ENCODE results near the gene PSME3IP1. TPM values are rescaled to one million over a fixed set of nuclear protein-coding genes. Genes with fewer than 3 reads are reported as not detected.

Gene PSME3IP1
- total RNA-seq, 1 donor from 2014 or later, result 77.8 TPM

DNA sequence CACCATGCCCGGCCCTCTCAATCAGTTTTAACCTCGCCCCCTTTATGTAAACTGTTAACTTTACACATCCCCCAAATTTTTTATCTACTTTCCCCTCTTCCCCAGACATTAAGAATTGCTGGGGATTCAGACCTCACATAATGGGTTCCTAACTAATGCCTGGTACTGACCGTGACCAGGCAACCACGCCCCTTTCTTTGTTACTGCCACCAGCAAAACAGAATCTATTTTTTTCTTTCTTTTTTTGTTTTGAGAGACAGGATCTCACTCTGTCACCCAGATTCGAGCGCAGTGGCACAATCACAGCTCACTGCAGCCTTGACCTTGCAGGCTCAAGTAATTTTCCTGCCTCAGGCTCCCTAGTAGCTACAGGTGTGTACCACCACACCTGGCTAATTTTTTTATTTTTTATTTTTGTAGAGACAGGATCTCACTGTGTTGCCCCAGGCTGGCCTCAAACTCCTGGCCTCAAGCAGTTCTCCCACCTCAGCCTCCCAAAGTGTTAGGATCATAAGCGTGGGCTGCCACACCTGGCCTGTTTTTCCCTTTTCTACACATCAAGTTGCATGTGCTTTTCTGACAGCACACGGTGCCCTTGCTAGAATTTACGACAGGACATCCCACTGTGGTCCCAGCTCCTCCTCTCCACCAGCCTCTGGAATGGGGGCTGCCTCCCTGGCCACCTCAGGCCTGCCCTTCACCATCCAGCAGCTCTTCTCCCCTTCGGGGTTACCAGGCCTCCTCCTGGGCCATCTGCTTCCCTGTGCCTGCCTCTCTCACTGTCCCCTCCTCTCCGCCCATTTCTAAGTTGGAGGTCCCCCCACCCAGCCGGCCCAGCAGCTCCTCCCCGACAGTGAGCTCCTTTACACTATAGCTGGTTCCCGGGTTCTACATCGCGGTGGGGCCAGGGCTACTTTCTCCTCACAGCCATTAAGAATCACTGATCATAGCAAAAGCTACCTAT is 82.7 kb downstream of the PSME3IP1 start:
- DNase-seq (no peak), ATAC-seq (no peak)
- Histone ChIP-seq H3K27ac (no peak overlapping the region), H3K4me1 (peaks cover 9% of the 10 kb centered on the region), H3K9me3 (no peaks in the 10 kb centered on the region), H3K36me3 (no peaks in the 10 kb centered on the region), H3K4me3 (no peak overlapping the region), H3K27me3 (no peaks in the 10 kb centered on the region)
- TF ChIP-seq CTCF (IDR thresholded peaks at IDR 0.05), result no peak
- intact Hi-C loops (cut with DNase I), result no loop called here

Other genes with a start within 250 kb of the PSME3IP1 start
- gene CETP, start 224.1 kb downstream of the PSME3IP1 start, total RNA-seq, result 1.9 TPM
- gene NLRC5, start 196.5 kb downstream of the PSME3IP1 start, total RNA-seq, result 44.9 TPM
- 64.5 TPM for gene CPNE2, start 93.5 kb downstream of the PSME3IP1 start, total RNA-seq
- gene RSPRY1, start 290 bp upstream of the PSME3IP1 start, total RNA-seq, result 36.2 TPM
- gene ARL2BP, start 59.2 kb upstream of the PSME3IP1 start, total RNA-seq, result 60.0 TPM
- gene PLLP, start 98.6 kb upstream of the PSME3IP1 start, total RNA-seq, result 104 TPM
- gene CCL22, start 172.7 kb upstream of the PSME3IP1 start, total RNA-seq, result 3.8 TPM
- 47.5 TPM for gene CX3CL1, start 186.5 kb upstream of the PSME3IP1 start, total RNA-seq
- gene CCL17, start 218.7 kb upstream of the PSME3IP1 start, total RNA-seq, result 15.5 TPM

Data from upper lobe of right lung (tissue), 1 donor.